ENCODE data around the gene SFSWAP.

- TF ChIP-seq CTCF (IDR thresholded peaks at IDR 0.05) (no peak), POLR2A (IDR thresholded peaks at IDR 0.05) (no peak)
Observed at GRCh38 chr12:131754184-131754583, 43.3 kb downstream of the SFSWAP start.

Data from testis (tissue), 2 donors.